Uterus (tissue), 4 donors: ENCODE measurements around the gene FDX1. TPM values are rescaled to one million over a fixed set of nuclear protein-coding genes. Genes with fewer than 3 reads are reported as not detected.

Experiments
- DNase-seq, 2 donors: peaks; one replicate each; pipeline ENCODE4 v3.0.0-alpha.2; 2019 to 2020
- H3K27ac ChIP-seq, 2 donors: fragments of 200-600 bp; sonication (generic); 1 replicate in 1 of 2; 2 replicates in 1 of 2; pipeline ENCODE4 v1.5.1; 2016 to 2018
- H3K27me3 ChIP-seq, 2 donors: fragments of 200-600 bp; sonication (generic); one replicate each; pipeline ENCODE4 v1.5.1; 2018 to 2019; ENCODE audit warnings: control low read depth in 1 of 2
- H3K36me3 ChIP-seq, 2 donors: fragments of 200-600 bp; sonication (generic); one replicate each; pipeline ENCODE4 v1.5.1; 2019; ENCODE audit warnings: control low read depth in 1 of 2
- H3K4me1 ChIP-seq, 2 donors: fragments of 200-600 bp; sonication (generic); one replicate each; pipeline ENCODE4 v1.5.1; 2018 to 2019; ENCODE audit warnings: control low read depth in 1 of 2
- H3K4me3 ChIP-seq, 2 donors: fragments of 200-600 bp; sonication (generic); 1 replicate in 1 of 2; 2 replicates in 1 of 2; pipeline ENCODE4 v1.5.1; 2018 to 2019; ENCODE audit warnings: mild to moderate bottlenecking in 1 of 2
- H3K9me3 ChIP-seq, 2 donors: fragments of 200-600 bp; sonication (generic); one replicate each; pipeline ENCODE4 v1.5.1; 2019; ENCODE audit warnings: control low read depth in 1 of 2
- CTCF ChIP-seq, 4 experiments: fragments of 200-600 bp in 2 of 4; fragments of 450-650 bp in 2 of 4; sonication (generic) in 2 of 4; IDR thresholded peaks; one replicate each; pipeline ENCODE4 v1.5.1; 2016 to 2019; ENCODE audit warnings: antibody characterized with exemption in 4 of 4, mild to moderate bottlenecking in 2 of 4, moderate library complexity in 1 of 4
- POLR2A ChIP-seq, 2 donors: fragments of 450-650 bp; IDR thresholded peaks; one replicate each; pipeline ENCODE4 v1.6.1; 2016; ENCODE audit warnings: antibody characterized with exemption in 2 of 2, mild to moderate bottlenecking in 1 of 2, moderate library complexity in 1 of 2
- intact Hi-C: fragments of 100-400 bp; cut with DNase I; formaldehyde crosslinking; loops from one replicate; pipeline ENCODE4 v1.15.1; 2023; ENCODE audit warnings: low total_unique reads
- total RNA-seq, 4 donors: library from RNA; depleted of rRNA in 3 of 4; stranded (reverse); fragments of >200 nt in 3 of 4; gene quantifications; one replicate each; pipeline versions ENCODE4 v1.1.0 to v1.2.4, GENCODE V29; 2014 to 2023
- donor health status: DM: yes; HTN: yes; CAD: no.

FDX1 gene
- total RNA-seq, 4 donors from 2014 or later, result 0.77 to 26.5 (median 15.4) TPM

GRCh38 chr11:110488446-110488845 is 58.7 kb downstream of the FDX1 start:
- no peak for DNase-seq
- H3K4me1 ChIP-seq, result no peaks in the 10 kb centered on the region
- no peak overlapping the region for H3K27ac ChIP-seq
- intact Hi-C loops, result no loop called here
- no peaks in the 10 kb centered on the region for H3K36me3 ChIP-seq
- H3K27me3 ChIP-seq, result no peaks in the 10 kb centered on the region
- H3K4me3 ChIP-seq, result no peak overlapping the region
- H3K9me3 ChIP-seq, result no peaks in the 10 kb centered on the region
- no peak for TF ChIP-seq POLR2A (IDR thresholded peaks at IDR 0.05)
- TF ChIP-seq CTCF (IDR thresholded peaks at IDR 0.05), result no peak

- TF ChIP-seq CTCF (IDR thresholded peaks at IDR 0.05) (no peak), POLR2A (IDR thresholded peaks at IDR 0.05) (no peak)
- intact Hi-C loops, result no loop called here
- DNase-seq, result no peak
These were observed 61.1 kb downstream of the FDX1 start for GRCh38 chr11:110490886-110491285.

GRCh38 chr11:110491577-110492320 is 62.0 kb downstream of the FDX1 start:
- TF ChIP-seq POLR2A (IDR thresholded peaks at IDR 0.05), result no peak
- H3K9me3 ChIP-seq, result no peaks in the 10 kb centered on the region
- H3K27ac ChIP-seq, result no peak overlapping the region
- H3K4me3 ChIP-seq, result no peak overlapping the region
- H3K36me3 ChIP-seq, result no peaks in the 10 kb centered on the region
- intact Hi-C loops, result no loop called here
- no peaks in the 10 kb centered on the region for H3K4me1 ChIP-seq
- no peaks in the 10 kb centered on the region for H3K27me3 ChIP-seq
- DNase-seq, result no peak

More at GRCh38 chr11:110490886-110491285, 61.1 kb downstream of the FDX1 start:
- Histone ChIP-seq H3K27me3 (no peaks in the 10 kb centered on the region), H3K4me1 (no peaks in the 10 kb centered on the region), H3K36me3 (no peaks in the 10 kb centered on the region), H3K4me3 (no peak overlapping the region), H3K27ac (no peak overlapping the region), H3K9me3 (no peaks in the 10 kb centered on the region)

GRCh38 chr11:110492321-110492685 is 62.6 kb downstream of the FDX1 start:
- no peaks in the 10 kb centered on the region for H3K4me1 ChIP-seq
- intact Hi-C loops, result no loop called here
- H3K36me3 ChIP-seq, result no peaks in the 10 kb centered on the region
- no peak overlapping the region for H3K4me3 ChIP-seq
- no peak overlapping the region for H3K27ac ChIP-seq
- DNase-seq, result no peak
- no peaks in the 10 kb centered on the region for H3K27me3 ChIP-seq
- no peaks in the 10 kb centered on the region for H3K9me3 ChIP-seq
- TF ChIP-seq POLR2A (IDR thresholded peaks at IDR 0.05), result no peak
- TF ChIP-seq CTCF (IDR thresholded peaks at IDR 0.05), result no peak

DNA sequence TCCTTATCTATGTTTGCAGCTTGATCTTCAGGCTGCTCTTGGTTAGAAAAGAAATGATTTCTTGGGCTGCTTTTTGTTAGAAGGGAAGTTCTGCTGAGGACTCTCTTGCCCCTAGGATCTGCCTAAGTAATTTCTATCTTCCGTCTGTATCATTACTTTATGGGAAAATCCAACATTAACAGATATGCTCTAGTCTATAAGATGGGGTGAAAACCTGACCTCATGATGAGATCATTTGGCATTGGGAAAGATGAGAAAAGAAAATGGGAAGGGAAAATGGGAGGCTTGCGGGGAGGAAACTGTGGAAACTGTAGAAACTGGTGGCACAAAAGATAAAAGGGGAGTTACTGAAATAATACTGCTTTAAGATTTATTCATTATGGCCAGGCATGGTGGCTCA is 63.6 kb downstream of the FDX1 start:
- Histone ChIP-seq H3K4me1 (no peaks in the 10 kb centered on the region), H3K27me3 (no peaks in the 10 kb centered on the region), H3K36me3 (no peaks in the 10 kb centered on the region), H3K4me3 (no peak overlapping the region), H3K27ac (no peak overlapping the region), H3K9me3 (no peaks in the 10 kb centered on the region)
- TF ChIP-seq CTCF (IDR thresholded peaks at IDR 0.05) (no peak), POLR2A (IDR thresholded peaks at IDR 0.05) (no peak)
- intact Hi-C loops, result no loop called here
- no peak for DNase-seq
